BE2C (cell line): ENCODE results near the gene ADAMTS2.

Experiments
- DNase-seq: peaks from one replicate; pipeline ENCODE4 v3.0.0-alpha.2; 2020
- H3K27me3 ChIP-seq: fragments of 250-450 bp; sonication (Bioruptor Pico); 2 replicates; pipeline ENCODE4 v1.5.1; 2020; ENCODE audit warnings: mild to moderate bottlenecking
- H3K36me3 ChIP-seq: fragments of 250-450 bp; sonication (Bioruptor Pico); 2 replicates; pipeline ENCODE4 v1.5.1; 2020; ENCODE audit warnings: mild to moderate bottlenecking
- H3K4me1 ChIP-seq: fragments of 250-450 bp; sonication (Bioruptor Pico); 2 replicates; pipeline ENCODE4 v1.5.1; 2020
- H3K4me3 ChIP-seq: 2 replicates; pipeline ENCODE4 v1.5.1; 2011; ENCODE audit warnings: low read depth, low read length
- H3K9me3 ChIP-seq: fragments of 250-450 bp; sonication (Bioruptor Pico); 2 replicates; pipeline ENCODE4 v1.5.1; 2020
- TF ChIP-seq, protein P1 (sequence below): IDR thresholded peaks from 2 replicates; pipeline ENCODE4 v1.5.1; 2012; ENCODE audit warnings: mild to moderate bottlenecking, low read depth, low read length

Gene ADAMTS2

DNA sequence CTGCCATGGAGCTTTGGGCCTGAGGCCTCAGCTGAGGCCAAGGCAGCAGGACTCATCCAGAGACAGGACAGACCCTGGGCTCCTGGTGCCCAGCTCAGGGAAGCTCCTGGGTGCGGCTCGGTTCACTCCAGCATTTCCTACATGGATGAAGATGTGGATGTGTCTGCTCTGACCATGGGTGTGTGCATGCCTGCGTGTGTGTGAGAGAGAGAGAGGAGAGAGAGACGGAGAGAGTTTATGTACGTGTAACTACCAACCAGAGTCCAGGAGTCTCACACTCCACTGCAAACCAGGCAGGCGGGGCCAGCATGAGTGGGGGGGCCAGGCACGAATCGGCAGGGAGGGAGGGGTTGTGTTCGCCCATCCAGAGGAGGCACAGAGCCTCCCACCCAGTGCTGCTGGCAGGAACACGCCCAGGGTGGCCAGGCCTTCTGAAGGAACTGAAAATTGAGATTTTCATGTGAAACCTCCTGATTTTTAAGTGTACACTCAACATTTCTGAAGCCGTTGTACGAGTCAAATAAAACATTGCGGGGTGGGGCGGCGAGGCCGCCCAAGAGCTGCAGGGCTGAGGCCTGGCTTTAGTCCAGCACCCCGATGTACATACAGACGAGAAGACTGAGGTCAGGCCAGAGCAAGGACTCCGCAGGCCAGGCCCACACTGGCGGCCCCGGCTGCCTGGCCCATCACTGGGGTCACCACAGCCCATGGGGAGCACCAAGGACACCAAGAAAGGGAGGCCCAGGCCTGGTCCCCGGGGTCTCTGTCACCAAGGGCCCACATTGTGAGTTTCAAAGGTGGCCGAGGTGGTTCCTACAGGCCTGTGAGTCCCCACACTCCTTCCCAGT, 88.7 kb downstream of the ADAMTS2 start:
- no peaks in the 10 kb centered on the region for H3K4me1 ChIP-seq
- no peak overlapping the region for H3K4me3 ChIP-seq
- TF ChIP-seq, protein P1, sequence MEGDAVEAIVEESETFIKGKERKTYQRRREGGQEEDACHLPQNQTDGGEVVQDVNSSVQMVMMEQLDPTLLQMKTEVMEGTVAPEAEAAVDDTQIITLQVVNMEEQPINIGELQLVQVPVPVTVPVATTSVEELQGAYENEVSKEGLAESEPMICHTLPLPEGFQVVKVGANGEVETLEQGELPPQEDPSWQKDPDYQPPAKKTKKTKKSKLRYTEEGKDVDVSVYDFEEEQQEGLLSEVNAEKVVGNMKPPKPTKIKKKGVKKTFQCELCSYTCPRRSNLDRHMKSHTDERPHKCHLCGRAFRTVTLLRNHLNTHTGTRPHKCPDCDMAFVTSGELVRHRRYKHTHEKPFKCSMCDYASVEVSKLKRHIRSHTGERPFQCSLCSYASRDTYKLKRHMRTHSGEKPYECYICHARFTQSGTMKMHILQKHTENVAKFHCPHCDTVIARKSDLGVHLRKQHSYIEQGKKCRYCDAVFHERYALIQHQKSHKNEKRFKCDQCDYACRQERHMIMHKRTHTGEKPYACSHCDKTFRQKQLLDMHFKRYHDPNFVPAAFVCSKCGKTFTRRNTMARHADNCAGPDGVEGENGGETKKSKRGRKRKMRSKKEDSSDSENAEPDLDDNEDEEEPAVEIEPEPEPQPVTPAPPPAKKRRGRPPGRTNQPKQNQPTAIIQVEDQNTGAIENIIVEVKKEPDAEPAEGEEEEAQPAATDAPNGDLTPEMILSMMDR = no peak
- no peaks in the 10 kb centered on the region for H3K9me3 ChIP-seq
- DNase-seq = no peak
- H3K27me3 ChIP-seq = no peaks in the 10 kb centered on the region
- no peaks in the 10 kb centered on the region for H3K36me3 ChIP-seq

DNA sequence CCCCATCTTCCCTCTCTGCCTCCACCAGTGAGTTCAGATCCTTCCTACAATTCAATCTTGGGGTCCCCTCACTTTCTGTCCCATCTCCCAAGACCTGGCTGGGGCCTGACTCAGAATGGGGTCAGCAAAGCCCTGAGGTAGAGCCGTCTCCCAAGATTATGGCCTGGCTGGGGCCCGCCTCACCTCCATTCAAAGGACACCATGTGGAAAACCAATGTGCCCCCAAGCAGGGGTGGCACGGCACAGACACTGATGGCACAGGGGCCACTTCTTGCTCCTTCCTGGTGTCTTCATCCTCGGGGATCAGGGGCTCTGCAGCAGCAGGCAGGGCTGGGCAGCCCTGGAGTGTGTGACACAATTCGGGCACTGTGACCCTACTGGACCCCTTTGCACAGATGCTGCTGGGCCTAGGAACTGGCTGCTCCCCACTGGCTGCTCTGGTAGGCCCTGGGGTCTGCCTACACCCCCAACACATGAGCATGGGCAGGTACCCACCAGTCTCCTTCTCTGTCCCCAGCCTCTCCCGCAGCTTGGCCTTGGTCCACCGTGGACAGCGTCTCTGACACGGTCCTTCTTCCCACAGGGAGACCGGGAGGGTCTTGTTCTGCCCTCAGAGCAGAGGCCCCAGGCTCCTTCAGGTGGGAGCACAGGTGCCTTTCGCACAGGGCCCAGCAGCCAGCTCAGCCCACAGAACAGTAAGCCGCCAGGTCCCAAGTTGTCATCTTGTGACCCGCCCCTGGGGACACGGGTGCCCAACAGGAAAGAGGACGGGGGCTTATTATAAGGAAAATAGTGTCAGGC, 89.5 kb downstream of the ADAMTS2 start:
- H3K36me3 ChIP-seq = no peaks in the 10 kb centered on the region
- no peaks in the 10 kb centered on the region for H3K27me3 ChIP-seq
- no peaks in the 10 kb centered on the region for H3K4me1 ChIP-seq
- DNase-seq = no peak
- TF ChIP-seq, protein P1 = no peak
- H3K4me3 ChIP-seq = no peak overlapping the region
- H3K9me3 ChIP-seq = no peaks in the 10 kb centered on the region

DNA sequence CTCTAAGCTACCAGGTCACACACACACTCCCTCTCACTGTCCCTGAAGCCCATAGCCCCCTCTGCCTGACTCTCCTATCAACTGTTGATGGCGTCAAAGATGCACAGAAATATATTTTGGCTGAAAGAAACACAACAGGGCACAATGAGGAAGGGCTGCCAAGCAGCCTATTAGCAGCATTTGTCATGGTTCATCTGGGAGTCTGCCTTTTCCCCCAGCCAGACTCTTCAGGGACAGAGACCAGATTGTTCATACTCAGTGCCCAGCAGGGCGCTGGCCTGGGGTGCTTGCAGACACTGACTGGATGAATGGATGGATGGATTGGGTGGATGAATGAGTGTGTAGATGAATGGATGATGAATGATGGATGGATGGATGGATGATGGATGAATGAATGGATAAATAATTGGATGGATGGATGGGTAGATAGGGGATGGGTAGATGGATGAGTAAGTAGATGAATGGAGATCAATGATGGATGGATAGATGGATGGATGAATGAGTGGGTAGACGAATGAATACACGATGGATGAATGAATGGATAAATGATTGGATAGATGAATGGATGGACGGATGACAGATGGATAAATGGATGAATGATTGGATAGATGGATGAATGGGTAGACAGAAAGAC, 90.5 kb downstream of the ADAMTS2 start:
- no peaks in the 10 kb centered on the region for H3K9me3 ChIP-seq
- TF ChIP-seq, protein P1 = no peak
- H3K4me3 ChIP-seq = no peak overlapping the region
- no peaks in the 10 kb centered on the region for H3K27me3 ChIP-seq
- H3K36me3 ChIP-seq = no peaks in the 10 kb centered on the region
- H3K4me1 ChIP-seq = no peaks in the 10 kb centered on the region
- no peak for DNase-seq

DNA sequence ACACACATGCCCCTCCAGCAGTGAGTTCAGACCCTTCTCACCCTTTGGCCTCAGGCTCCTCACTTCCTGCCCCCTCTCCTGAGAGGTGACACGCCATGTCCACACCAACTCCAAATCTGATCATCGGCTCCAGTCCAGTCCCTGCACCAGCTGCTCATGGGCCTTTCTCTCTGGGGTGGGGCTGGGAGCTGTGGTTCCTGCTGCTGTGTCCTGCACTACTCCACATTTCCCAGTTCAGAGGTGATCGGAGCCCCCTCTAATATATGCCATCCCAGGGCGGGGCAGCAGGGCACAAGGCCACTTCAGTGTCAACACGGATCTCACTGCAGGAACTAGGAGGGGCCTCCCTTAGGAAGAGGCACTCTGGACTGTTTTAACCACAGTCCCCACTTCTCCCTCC, 91.5 kb downstream of the ADAMTS2 start:
- DNase-seq = no peak
- H3K9me3 ChIP-seq = no peaks in the 10 kb centered on the region
- TF ChIP-seq, protein P1 = no peak

DNA sequence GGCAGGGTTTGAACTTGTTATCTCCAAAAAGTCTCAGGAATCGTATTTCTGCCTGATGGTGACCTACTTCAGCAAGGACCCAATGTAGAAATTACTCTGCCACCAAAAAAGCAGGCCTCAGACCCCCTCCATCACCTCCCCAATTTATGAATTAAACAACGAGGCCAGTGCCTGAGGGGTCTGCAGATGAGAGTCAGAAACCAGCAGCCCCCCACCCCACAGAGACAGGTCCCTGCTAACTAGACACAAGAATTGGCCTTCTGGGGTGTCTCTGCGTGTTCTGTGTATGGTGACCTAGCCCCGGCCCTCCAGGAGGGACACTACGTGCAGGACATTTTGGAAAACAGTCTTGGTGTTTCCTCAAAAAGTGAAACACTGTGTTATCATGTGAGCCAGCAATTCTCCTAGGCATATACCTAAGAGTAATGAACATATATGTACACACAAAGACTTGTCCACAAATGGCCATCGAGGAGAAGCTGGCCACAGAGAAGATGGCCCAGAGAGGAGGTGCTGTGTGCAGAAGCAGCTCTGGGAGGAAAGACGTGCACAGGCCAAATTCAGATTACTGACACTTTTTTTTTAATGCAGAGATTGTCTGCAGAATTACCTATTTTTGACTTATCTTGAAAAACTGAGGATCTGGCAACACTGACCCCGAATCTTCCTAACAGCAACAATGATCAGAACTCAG, 93.8 kb downstream of the ADAMTS2 start:
- no peak overlapping the region for H3K4me3 ChIP-seq
- no peaks in the 10 kb centered on the region for H3K4me1 ChIP-seq
- no peaks in the 10 kb centered on the region for H3K9me3 ChIP-seq
- H3K27me3 ChIP-seq = no peaks in the 10 kb centered on the region
- no peak for DNase-seq
- no peaks in the 10 kb centered on the region for H3K36me3 ChIP-seq
- TF ChIP-seq, protein P1 = no peak

More for the DNA sequence above, 91.5 kb downstream of the ADAMTS2 start:
- Histone ChIP-seq H3K27me3 (no peaks in the 10 kb centered on the region), H3K4me3 (no peak overlapping the region), H3K36me3 (no peaks in the 10 kb centered on the region), H3K4me1 (no peaks in the 10 kb centered on the region)
